A673 (cell line): ENCODE measurements around the gene F13B. TPM values are rescaled to one million over a fixed set of nuclear protein-coding genes. Genes with fewer than 3 reads are reported as not detected.

Experiments used
- BruUV-seq: library from RNA; stranded (reverse); fragments of 400-500 nt; replicated peaks from 2 replicates; lab custom pipeline; 2021; lab: Mats Ljungman, UMichigan
- CTCF ChIA-PET: fragments of 300-600 bp; sonication (Branson Sonifier 250); formaldehyde crosslinking; loops from one replicate; lab custom pipeline; 2022; ENCODE audit warnings: antibody characterized with exemption; lab: Charles Lee
- POLR2A ChIA-PET: fragments of 300-600 bp; sonication (Branson Sonifier 250); formaldehyde crosslinking; loops from one replicate; lab custom pipeline; 2022; ENCODE audit warnings: antibody characterized with exemption; ENCODE audit not compliant: low non-redundant PET; lab: Charles Lee
- DNase-seq: peaks from one replicate; pipeline ENCODE4 v3.0.0-alpha.2; 2015; ENCODE audit warnings: low spot score
- H3K27ac ChIP-seq: fragments of 200-600 bp; sonication (generic); 2 replicates; pipeline ENCODE4 v1.5.1; 2016; ENCODE audit warnings: mixed run types, low read depth, mild to moderate bottlenecking, mixed read lengths, antibody characterized with exemption, low read length; ENCODE audit not compliant: poor library complexity, severe bottlenecking
- H3K27me3 ChIP-seq: fragments of 200-600 bp; sonication (generic); replicated peaks from 2 replicates; pipeline ENCODE4 v1.6.1; 2017; ENCODE audit warnings: mixed run types, low read depth, mild to moderate bottlenecking, mixed read lengths, antibody characterized with exemption, low read length; ENCODE audit not compliant: insufficient read depth, poor library complexity
- H3K36me3 ChIP-seq: fragments of 200-600 bp; sonication (generic); 2 replicates; pipeline ENCODE4 v1.6.1; 2016; ENCODE audit warnings: mixed run types, mild to moderate bottlenecking, mixed read lengths, antibody characterized with exemption, low read length; ENCODE audit not compliant: insufficient read depth, poor library complexity, severe bottlenecking
- H3K4me1 ChIP-seq: fragments of 200-600 bp; sonication (generic); 2 replicates; pipeline ENCODE4 v1.6.1; 2017; ENCODE audit warnings: mixed run types, mild to moderate bottlenecking, mixed read lengths, antibody characterized with exemption, low read length; ENCODE audit not compliant: insufficient read depth, poor library complexity, severe bottlenecking
- H3K4me3 ChIP-seq: fragments of 200-600 bp; sonication (generic); 2 replicates; pipeline ENCODE4 v1.5.1; 2016; ENCODE audit warnings: low read depth, mixed run types, mild to moderate bottlenecking, mixed read lengths, low read length; ENCODE audit not compliant: poor library complexity, severe bottlenecking
- H3K9me3 ChIP-seq: fragments of 200-600 bp; sonication (generic); 2 replicates; pipeline ENCODE4 v1.6.1; 2016; ENCODE audit warnings: mixed run types, low read depth, mild to moderate bottlenecking, mixed read lengths, antibody characterized with exemption, low read length; ENCODE audit not compliant: poor library complexity, severe bottlenecking
- EZH2 ChIP-seq: fragments of 200-600 bp; sonication (generic); IDR thresholded peaks from 2 replicates; pipeline ENCODE4 v1.6.1; 2017; ENCODE audit warnings: borderline replicate concordance, low read depth, mild to moderate bottlenecking, mixed read lengths, antibody characterized with exemption, low read length; ENCODE audit not compliant: poor library complexity, severe bottlenecking
- intact Hi-C: fragments of 100-400 bp; cut with micrococcal nuclease; formaldehyde crosslinking; loops from one replicate; pipeline ENCODE4 v1.10.0; 2022; ENCODE audit not compliant: unreplicated experiment
- total RNA-seq: library from RNA; stranded (reverse); gene quantifications from 2 replicates; pipeline ENCODE4 v1.2.3, GENCODE V29; 2021
- TF ChIP-seq, protein P1 (sequence below): fragments of 300-800, 200-600 bp; sonication (generic); conservative IDR thresholded peaks from 2 replicates; pipeline ENCODE4 v1.5.1; 2017; ENCODE audit warnings: low read depth, mild to moderate bottlenecking, antibody characterized with exemption, low read length, moderate library complexity, mixed read lengths

Gene F13B
- total RNA-seq, 1 experiment from 2014 or later: not detected

DNA sequence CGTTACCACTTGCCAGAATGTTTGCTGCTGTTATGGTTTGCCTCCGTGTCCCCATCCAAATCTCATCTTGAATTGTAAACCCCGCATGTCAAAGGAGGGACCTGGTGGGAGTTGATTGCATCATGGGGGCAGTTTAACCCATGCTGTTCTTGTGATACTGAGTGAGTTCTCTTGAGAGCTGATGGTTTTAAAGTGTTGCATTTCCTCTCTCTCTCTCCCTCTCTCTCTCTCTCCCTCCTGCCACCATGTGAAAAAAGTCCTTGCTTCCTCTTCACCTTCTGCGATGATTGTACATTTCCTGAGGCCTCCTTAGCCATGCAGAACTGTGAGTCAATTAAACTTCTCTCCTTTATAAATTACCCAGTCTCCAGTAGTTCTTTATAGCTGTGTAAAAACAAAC is 45.3 kb downstream of the F13B start:
- Histone ChIP-seq H3K4me3 (no peak overlapping the region), H3K27me3 (no peaks in the 10 kb centered on the region), H3K9me3 (no peaks in the 10 kb centered on the region), H3K36me3 (no peaks in the 10 kb centered on the region), H3K27ac (no peak overlapping the region), H3K4me1 (no peaks in the 10 kb centered on the region)
- intact Hi-C loops: no loop called here
- DNase-seq: no peak
- no TSS peak for BruUV-seq
- no peak for TF ChIP-seq EZH2
- TF ChIP-seq, protein P1, sequence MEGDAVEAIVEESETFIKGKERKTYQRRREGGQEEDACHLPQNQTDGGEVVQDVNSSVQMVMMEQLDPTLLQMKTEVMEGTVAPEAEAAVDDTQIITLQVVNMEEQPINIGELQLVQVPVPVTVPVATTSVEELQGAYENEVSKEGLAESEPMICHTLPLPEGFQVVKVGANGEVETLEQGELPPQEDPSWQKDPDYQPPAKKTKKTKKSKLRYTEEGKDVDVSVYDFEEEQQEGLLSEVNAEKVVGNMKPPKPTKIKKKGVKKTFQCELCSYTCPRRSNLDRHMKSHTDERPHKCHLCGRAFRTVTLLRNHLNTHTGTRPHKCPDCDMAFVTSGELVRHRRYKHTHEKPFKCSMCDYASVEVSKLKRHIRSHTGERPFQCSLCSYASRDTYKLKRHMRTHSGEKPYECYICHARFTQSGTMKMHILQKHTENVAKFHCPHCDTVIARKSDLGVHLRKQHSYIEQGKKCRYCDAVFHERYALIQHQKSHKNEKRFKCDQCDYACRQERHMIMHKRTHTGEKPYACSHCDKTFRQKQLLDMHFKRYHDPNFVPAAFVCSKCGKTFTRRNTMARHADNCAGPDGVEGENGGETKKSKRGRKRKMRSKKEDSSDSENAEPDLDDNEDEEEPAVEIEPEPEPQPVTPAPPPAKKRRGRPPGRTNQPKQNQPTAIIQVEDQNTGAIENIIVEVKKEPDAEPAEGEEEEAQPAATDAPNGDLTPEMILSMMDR: no peak
- POLR2A ChIA-PET: no interaction called here
- CTCF ChIA-PET: no interaction called here

DNA sequence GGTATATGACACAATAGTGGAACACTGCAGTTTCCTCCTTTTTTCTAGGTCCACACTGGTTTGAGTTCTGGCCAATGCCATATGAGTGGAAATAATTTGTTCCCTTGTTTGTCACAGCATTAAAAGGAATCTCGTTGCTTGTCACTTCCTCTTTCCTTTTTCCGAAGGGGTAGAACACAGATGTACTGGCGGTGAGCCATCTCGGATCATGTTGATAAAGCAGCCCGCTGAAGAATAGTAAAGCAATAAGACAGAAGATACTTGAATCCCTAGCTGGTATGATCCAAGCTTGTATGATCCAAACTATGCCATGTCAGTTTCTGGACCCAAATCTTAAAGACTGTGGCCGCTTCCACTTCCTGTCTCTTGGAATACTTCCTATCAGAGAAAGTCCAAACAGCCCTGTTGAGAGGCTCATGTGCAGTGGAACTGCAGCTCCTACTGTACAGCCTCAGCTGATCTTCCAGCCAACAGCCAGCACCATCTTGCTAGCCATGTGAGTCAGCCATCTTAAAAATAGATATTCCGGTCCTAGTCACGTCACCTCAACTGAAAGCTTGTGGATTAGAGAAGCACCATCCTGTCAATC is 49.4 kb downstream of the F13B start:
- BruUV-seq: no TSS peak
- TF ChIP-seq, protein P1: no peak
- TF ChIP-seq EZH2: no peak
- CTCF ChIA-PET: no interaction called here
- POLR2A ChIA-PET: no interaction called here
- no peaks in the 10 kb centered on the region for H3K9me3 ChIP-seq
- no peaks in the 10 kb centered on the region for H3K27me3 ChIP-seq
- intact Hi-C loops: no loop called here
- H3K36me3 ChIP-seq: no peaks in the 10 kb centered on the region
- H3K27ac ChIP-seq: no peak overlapping the region
- H3K4me1 ChIP-seq: no peaks in the 10 kb centered on the region
- peak; percentile 14 for DNase-seq
- H3K4me3 ChIP-seq: no peak overlapping the region

DNA sequence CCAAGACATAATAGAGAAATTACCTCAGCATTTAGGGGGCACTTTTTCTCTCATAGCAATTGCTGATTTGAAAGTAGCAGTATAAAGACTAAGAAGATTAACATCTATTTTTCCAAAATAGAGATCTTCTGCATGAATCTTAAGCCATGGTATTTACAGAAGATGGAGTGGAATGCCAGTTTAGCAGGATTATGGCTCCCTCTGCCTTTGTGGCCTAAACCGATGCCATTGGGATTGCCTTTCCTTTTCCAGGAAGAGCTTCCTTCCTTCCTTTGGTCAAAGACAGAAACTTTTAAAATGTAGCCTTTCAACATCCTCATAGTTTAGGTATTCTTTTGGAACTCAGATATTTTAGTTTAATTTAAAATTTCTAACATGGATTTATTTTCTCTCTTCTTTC is 50.3 kb downstream of the F13B start:
- ChIA-PET POLR2A (no interaction called here), CTCF (no interaction called here)
- H3K9me3 ChIP-seq: no peaks in the 10 kb centered on the region
- intact Hi-C loops: no loop called here
- no peaks in the 10 kb centered on the region for H3K27me3 ChIP-seq
- H3K4me1 ChIP-seq: no peaks in the 10 kb centered on the region
- no peaks in the 10 kb centered on the region for H3K36me3 ChIP-seq
- TF ChIP-seq, protein P1: no peak
- no peak for TF ChIP-seq EZH2
- no peak overlapping the region for H3K27ac ChIP-seq
- no TSS peak for BruUV-seq
- H3K4me3 ChIP-seq: no peak overlapping the region
- no peak for DNase-seq
